WTC11 (cell line): ENCODE results near the gene LRP1. TPM values are rescaled to one million over a fixed set of nuclear protein-coding genes. Genes with fewer than 3 reads are reported as not detected.

Source experiments
- ATAC-seq: fragments of 200-7000 bp; cut with Tn5 transposase; 2 replicates; pipeline ENCODE4 v1.10.0; 2021; ENCODE audit warnings: mild to moderate bottlenecking, moderate library complexity
- CTCF ChIA-PET: fragments of 300-600 bp; sonication (Branson Sonifier 250); formaldehyde crosslinking; loops from one replicate; lab custom pipeline; 2021; ENCODE audit warnings: antibody characterized with exemption; lab: Charles Lee
- POLR2A ChIA-PET: fragments of 350-600 bp; sonication (Branson Sonifier 250); formaldehyde crosslinking; loops from one replicate; lab custom pipeline; 2021; ENCODE audit warnings: antibody characterized with exemption; lab: Charles Lee
- DNase-seq: peaks from one replicate; pipeline ENCODE4 v3.0.0; 2021; ENCODE audit warnings: low spot score
- H3K27ac Mint-ChIP-seq: 2 replicates; pipeline ENCODE4 v1.8.0; 2021; ENCODE audit warnings: mixed read lengths
- H3K27me3 Mint-ChIP-seq: 2 replicates; pipeline ENCODE4 v1.8.0; 2021; ENCODE audit warnings: low read depth, mild to moderate bottlenecking, moderate library complexity, mixed read lengths
- H3K36me3 Mint-ChIP-seq: 2 replicates; pipeline ENCODE4 v1.8.0; 2021; ENCODE audit warnings: mixed read lengths
- H3K4me1 Mint-ChIP-seq: 2 replicates; pipeline ENCODE4 v1.8.0; 2022; ENCODE audit warnings: mixed read lengths
- H3K4me3 Mint-ChIP-seq: 2 replicates; pipeline ENCODE4 v1.8.0; 2021; ENCODE audit warnings: mild to moderate bottlenecking, moderate library complexity, mixed read lengths
- H3K9me3 Mint-ChIP-seq: 2 replicates; pipeline ENCODE4 v1.8.0; 2021; ENCODE audit warnings: mixed read lengths
- ATF2 ChIP-seq: sonication (generic); formaldehyde crosslinking; IDR thresholded peaks from 2 replicates; pipeline ENCODE4 v1.8.1; 2022; ENCODE audit warnings: low read depth, missing genetic modification reagents, borderline replicate concordance
- CDX4 ChIP-seq: fragments of 250-450 bp; sonication (Bioruptor Pico); IDR thresholded peaks from 2 replicates; pipeline ENCODE4 v1.9.0; 2021; ENCODE audit warnings: moderate library complexity, mild to moderate bottlenecking, inconsistent platforms, borderline replicate concordance
- E2F1 ChIP-seq: sonication (generic); formaldehyde crosslinking; IDR thresholded peaks from 2 replicates; pipeline ENCODE4 v1.8.0; 2022; ENCODE audit warnings: mild to moderate bottlenecking, missing genetic modification reagents
- ELF4 ChIP-seq: sonication (generic); formaldehyde crosslinking; IDR thresholded peaks from 2 replicates; pipeline ENCODE4 v1.8.1; 2022; ENCODE audit warnings: low read depth, mild to moderate bottlenecking, moderate library complexity, missing genetic modification reagents
- ESRRA ChIP-seq: sonication (generic); formaldehyde crosslinking; IDR thresholded peaks from 2 replicates; pipeline ENCODE4 v1.8.1; 2022; ENCODE audit warnings: mild to moderate bottlenecking, missing genetic modification reagents, borderline replicate concordance
- FOXK1 ChIP-seq: sonication (generic); formaldehyde crosslinking; IDR thresholded peaks from 2 replicates; pipeline ENCODE4 v1.8.0; 2022; ENCODE audit warnings: mild to moderate bottlenecking, moderate library complexity, missing genetic modification reagents
- FOXP4 ChIP-seq: sonication (generic); formaldehyde crosslinking; IDR thresholded peaks from 2 replicates; pipeline ENCODE4 v1.8.0; 2022; ENCODE audit warnings: mild to moderate bottlenecking, missing genetic modification reagents
- JUN ChIP-seq: sonication (generic); formaldehyde crosslinking; IDR thresholded peaks from 2 replicates; pipeline ENCODE4 v1.8.0; 2023; ENCODE audit warnings: mild to moderate bottlenecking, missing genetic modification reagents
- KAT7 ChIP-seq: sonication (generic); formaldehyde crosslinking; IDR thresholded peaks from 2 replicates; pipeline ENCODE4 v1.8.1; 2023; ENCODE audit warnings: missing genetic modification reagents, mild to moderate bottlenecking, borderline replicate concordance
- RELA ChIP-seq: sonication (generic); formaldehyde crosslinking; IDR thresholded peaks from 2 replicates; pipeline ENCODE4 v1.8.1; 2022; ENCODE audit warnings: missing genetic modification reagents, mild to moderate bottlenecking, borderline replicate concordance
- SOX15 ChIP-seq: fragments of 250-450 bp; sonication (Bioruptor Pico); IDR thresholded peaks from 2 replicates; pipeline ENCODE4 v1.9.0; 2021; ENCODE audit warnings: mild to moderate bottlenecking
- TEAD4 ChIP-seq: sonication (generic); formaldehyde crosslinking; IDR thresholded peaks from 2 replicates; pipeline ENCODE4 v1.8.0; 2022; ENCODE audit warnings: mild to moderate bottlenecking, missing genetic modification reagents
- TP53 ChIP-seq: sonication (generic); formaldehyde crosslinking; IDR thresholded peaks from 2 replicates; pipeline ENCODE4 v1.8.1; 2023; ENCODE audit warnings: mild to moderate bottlenecking, missing genetic modification reagents
- ZNF138 ChIP-seq: sonication (generic); formaldehyde crosslinking; conservative IDR thresholded peaks from 2 replicates; pipeline ENCODE4 v1.8.1; 2022; ENCODE audit warnings: mild to moderate bottlenecking, moderate library complexity, missing genetic modification reagents
- ZNF219 ChIP-seq: sonication (generic); formaldehyde crosslinking; IDR thresholded peaks from 2 replicates; pipeline ENCODE4 v1.8.0; 2023; ENCODE audit warnings: missing genetic modification reagents, mild to moderate bottlenecking, borderline replicate concordance
- ZNF396 ChIP-seq: fragments of 250-450 bp; sonication (Bioruptor Pico); IDR thresholded peaks from 2 replicates; pipeline ENCODE4 v1.8.0; 2021; ENCODE audit warnings: mild to moderate bottlenecking, moderate library complexity, borderline replicate concordance
- ZNF423 ChIP-seq: fragments of 250-450 bp; sonication (Bioruptor Pico); IDR thresholded peaks from 2 replicates; pipeline ENCODE4 v2.1.2; 2022; ENCODE audit warnings: mild to moderate bottlenecking, moderate library complexity
- total RNA-seq: library from RNA; stranded (reverse); gene quantifications from 3 replicates; pipeline ENCODE4 v1.2.3, GENCODE V29; 2021
- TF ChIP-seq, protein P1 (sequence below): sonication (generic); formaldehyde crosslinking; IDR thresholded peaks from 2 replicates; pipeline ENCODE4 v1.8.1; 2022; ENCODE audit warnings: mild to moderate bottlenecking, missing genetic modification reagents, moderate library complexity, borderline replicate concordance
- TF ChIP-seq, protein P2 (sequence below): sonication (generic); formaldehyde crosslinking; IDR thresholded peaks from 2 replicates; pipeline ENCODE4 v1.8.1; 2022; ENCODE audit warnings: missing genetic modification reagents, borderline replicate concordance
- TF ChIP-seq, protein P3 (sequence below): sonication (generic); formaldehyde crosslinking; conservative IDR thresholded peaks from 2 replicates; pipeline ENCODE4 v1.8.1; 2022; ENCODE audit warnings: mild to moderate bottlenecking, missing genetic modification reagents
- TF ChIP-seq, protein P4 (sequence below): fragments of 250-450 bp; sonication (Bioruptor Pico); conservative IDR thresholded peaks from 2 replicates; pipeline ENCODE4 v1.9.0; 2021; ENCODE audit warnings: mild to moderate bottlenecking
- TF ChIP-seq, protein P5 (sequence below): sonication (generic); formaldehyde crosslinking; IDR thresholded peaks from 2 replicates; pipeline ENCODE4 v1.8.1; 2023; ENCODE audit warnings: mild to moderate bottlenecking, missing genetic modification reagents, moderate library complexity

LRP1 gene
- total RNA-seq, 1 experiment from 2014 or later = 120 TPM

GRCh38 chr12:57233357-57234232 is 105.3 kb downstream of the LRP1 start:
- POLR2A ChIA-PET = no interaction called here
- TF ChIP-seq ELF4 (CRISPR knock-in tag) (no peak), E2F1 (CRISPR knock-in tag) (no peak), TEAD4 (CRISPR knock-in tag) (no peak), TP53 (CRISPR knock-in tag) (no peak), RELA (CRISPR knock-in tag) (no peak)
- Mint-ChIP-seq H3K36me3 (peaks cover 35% of the 10 kb centered on the region), H3K4me1 (peaks cover 50% of the 10 kb centered on the region), H3K27ac (peak overlapping the region; percentile 53; the same call in 1 of the 2 replicates), H3K9me3 (no peaks in the 10 kb centered on the region), H3K4me3 (no peak overlapping the region), H3K27me3 (peaks cover 55% of the 10 kb centered on the region)
- no peak for DNase-seq
- no peak for ATAC-seq
- CTCF ChIA-PET = interaction anchor here (0.6 to 1.6 kb wide), 4 partner anchors 9 to 20 kb away, joined by 3 to 6 read pairs (median 4); no protein-coding TSS in a partner anchor

DNA sequence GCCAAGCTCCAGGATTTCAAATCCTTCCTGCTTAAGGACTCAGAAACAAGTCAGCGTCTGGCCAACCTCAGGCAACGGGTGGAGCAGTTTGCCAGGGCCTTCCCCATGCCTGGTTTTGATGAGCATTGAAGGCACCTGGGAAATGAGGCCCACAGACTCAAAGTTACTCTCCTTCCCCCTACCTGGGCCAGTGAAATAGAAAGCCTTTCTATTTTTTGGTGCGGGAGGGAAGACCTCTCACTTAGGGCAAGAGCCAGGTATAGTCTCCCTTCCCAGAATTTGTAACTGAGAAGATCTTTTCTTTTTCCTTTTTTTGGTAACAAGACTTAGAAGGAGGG is 105.9 kb downstream of the LRP1 start:
- no peaks in the 10 kb centered on the region for H3K9me3 Mint-ChIP-seq
- ATAC-seq (no peak), DNase-seq (no peak)
- POLR2A ChIA-PET = no interaction called here
- H3K36me3 Mint-ChIP-seq = peaks cover 35% of the 10 kb centered on the region
- peaks cover 48% of the 10 kb centered on the region for H3K4me1 Mint-ChIP-seq
- H3K27ac Mint-ChIP-seq = peak overlapping the region; percentile 53; the same call in 1 of the 2 replicates
- CTCF ChIA-PET = interaction anchor here (0.6 to 1.6 kb wide), 3 partner anchors 9 to 20 kb away, joined by 4 to 6 read pairs (median 5); no protein-coding TSS in a partner anchor
- no peak overlapping the region for H3K4me3 Mint-ChIP-seq
- H3K27me3 Mint-ChIP-seq = peaks cover 56% of the 10 kb centered on the region
- TF ChIP-seq, protein P1, sequence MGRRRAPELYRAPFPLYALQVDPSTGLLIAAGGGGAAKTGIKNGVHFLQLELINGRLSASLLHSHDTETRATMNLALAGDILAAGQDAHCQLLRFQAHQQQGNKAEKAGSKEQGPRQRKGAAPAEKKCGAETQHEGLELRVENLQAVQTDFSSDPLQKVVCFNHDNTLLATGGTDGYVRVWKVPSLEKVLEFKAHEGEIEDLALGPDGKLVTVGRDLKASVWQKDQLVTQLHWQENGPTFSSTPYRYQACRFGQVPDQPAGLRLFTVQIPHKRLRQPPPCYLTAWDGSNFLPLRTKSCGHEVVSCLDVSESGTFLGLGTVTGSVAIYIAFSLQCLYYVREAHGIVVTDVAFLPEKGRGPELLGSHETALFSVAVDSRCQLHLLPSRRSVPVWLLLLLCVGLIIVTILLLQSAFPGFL (CRISPR knock-in tag) = no peak
- TF ChIP-seq ATF2 (no peak), JUN (no peak), FOXP4 (no peak), KAT7 (CRISPR knock-in tag) (no peak), FOXK1 (CRISPR knock-in tag) (no peak), ZNF396 (CRISPR knock-in tag) (no peak), ZNF219 (CRISPR knock-in tag) (no peak), ZNF138 (CRISPR knock-in tag) (no peak), CDX4 (CRISPR knock-in tag) (no peak), ESRRA (no peak), SOX15 (CRISPR knock-in tag) (no peak), ZNF423 (no peak)
- TF ChIP-seq, protein P2, sequence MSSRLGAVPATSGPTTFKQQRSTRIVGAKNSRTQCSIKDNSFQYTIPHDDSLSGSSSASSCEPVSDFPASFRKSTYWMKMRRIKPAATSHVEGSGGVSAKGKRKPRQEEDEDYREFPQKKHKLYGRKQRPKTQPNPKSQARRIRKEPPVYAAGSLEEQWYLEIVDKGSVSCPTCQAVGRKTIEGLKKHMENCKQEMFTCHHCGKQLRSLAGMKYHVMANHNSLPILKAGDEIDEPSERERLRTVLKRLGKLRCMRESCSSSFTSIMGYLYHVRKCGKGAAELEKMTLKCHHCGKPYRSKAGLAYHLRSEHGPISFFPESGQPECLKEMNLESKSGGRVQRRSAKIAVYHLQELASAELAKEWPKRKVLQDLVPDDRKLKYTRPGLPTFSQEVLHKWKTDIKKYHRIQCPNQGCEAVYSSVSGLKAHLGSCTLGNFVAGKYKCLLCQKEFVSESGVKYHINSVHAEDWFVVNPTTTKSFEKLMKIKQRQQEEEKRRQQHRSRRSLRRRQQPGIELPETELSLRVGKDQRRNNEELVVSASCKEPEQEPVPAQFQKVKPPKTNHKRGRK (CRISPR knock-in tag) = no peak
- TF ChIP-seq, protein P3, sequence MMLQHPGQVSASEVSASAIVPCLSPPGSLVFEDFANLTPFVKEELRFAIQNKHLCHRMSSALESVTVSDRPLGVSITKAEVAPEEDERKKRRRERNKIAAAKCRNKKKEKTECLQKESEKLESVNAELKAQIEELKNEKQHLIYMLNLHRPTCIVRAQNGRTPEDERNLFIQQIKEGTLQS (CRISPR knock-in tag) = no peak
- TF ChIP-seq, protein P4, sequence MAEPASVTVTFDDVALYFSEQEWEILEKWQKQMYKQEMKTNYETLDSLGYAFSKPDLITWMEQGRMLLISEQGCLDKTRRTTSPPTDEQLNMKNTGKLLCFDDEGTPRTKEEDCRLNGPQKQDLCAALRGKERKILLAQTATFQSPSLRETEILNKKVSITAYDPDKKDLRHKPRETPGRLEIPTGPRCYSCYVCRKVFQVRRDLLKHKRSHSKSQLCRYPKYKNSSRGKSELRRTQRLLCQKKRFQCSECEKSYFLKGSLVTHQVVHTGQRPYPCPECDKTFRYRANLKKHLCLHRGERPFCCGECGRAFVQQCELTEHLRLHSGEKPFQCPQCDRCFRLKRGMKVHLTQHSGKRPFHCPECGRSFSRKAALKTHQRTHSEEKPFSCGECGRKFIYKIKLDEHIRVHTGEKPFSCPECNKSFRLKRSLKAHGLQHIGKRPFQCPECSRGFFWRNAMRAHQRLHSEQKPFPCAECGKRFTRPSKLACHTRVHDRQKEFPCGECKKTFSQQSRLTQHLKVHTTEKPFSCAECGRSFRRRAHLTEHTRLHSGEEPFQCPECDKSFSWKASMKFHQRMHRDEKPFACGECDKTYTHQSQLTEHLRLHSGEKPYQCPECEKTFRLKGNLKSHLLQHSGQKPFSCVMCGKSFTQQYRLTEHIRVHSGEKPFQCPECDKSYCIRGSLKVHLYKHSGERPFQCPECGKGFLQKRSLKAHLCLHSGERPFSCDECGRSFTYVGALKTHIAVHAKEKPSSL (CRISPR knock-in tag) = no peak
- TF ChIP-seq, protein P5, sequence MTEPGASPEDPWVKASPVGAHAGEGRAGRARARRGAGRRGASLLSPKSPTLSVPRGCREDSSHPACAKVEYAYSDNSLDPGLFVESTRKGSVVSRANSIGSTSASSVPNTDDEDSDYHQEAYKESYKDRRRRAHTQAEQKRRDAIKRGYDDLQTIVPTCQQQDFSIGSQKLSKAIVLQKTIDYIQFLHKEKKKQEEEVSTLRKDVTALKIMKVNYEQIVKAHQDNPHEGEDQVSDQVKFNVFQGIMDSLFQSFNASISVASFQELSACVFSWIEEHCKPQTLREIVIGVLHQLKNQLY (CRISPR knock-in tag) = no peak
